HEK293T (cell line): ENCODE measurements around the gene RANBP10.

Experiments
- FOXA1 ChIP-seq: fragments of 450-650 bp; IDR thresholded peaks from 2 replicates; pipeline ENCODE4 v1.6.1; 2016; ENCODE audit warnings: mild to moderate bottlenecking
- FOXM1 ChIP-seq: fragments of 450-650 bp; IDR thresholded peaks from 2 replicates; pipeline ENCODE4 v1.6.1; 2017; ENCODE audit warnings: mild to moderate bottlenecking, borderline replicate concordance
- HDGF ChIP-seq: fragments of 450-650 bp; IDR thresholded peaks from 2 replicates; pipeline ENCODE4 v1.6.1; 2017; ENCODE audit warnings: antibody characterized with exemption, borderline replicate concordance
- NFRKB ChIP-seq: fragments of 450-650 bp; IDR thresholded peaks from 2 replicates; pipeline ENCODE4 v1.6.1; 2016; ENCODE audit warnings: mild to moderate bottlenecking, moderate library complexity
- PKNOX1 ChIP-seq: fragments of 450-650 bp; IDR thresholded peaks from 2 replicates; pipeline ENCODE4 v1.6.1; 2016
- SUZ12 ChIP-seq: fragments of 450-650 bp; IDR thresholded peaks from 2 replicates; pipeline ENCODE4 v1.6.1; 2016; ENCODE audit warnings: mild to moderate bottlenecking
- TARDBP ChIP-seq: fragments of 450-650 bp; IDR thresholded peaks from 2 replicates; pipeline ENCODE4 v1.6.1; 2016
- ZNF384 ChIP-seq: fragments of 450-650 bp; IDR thresholded peaks from 2 replicates; pipeline ENCODE4 v1.6.1; 2016

DNA sequence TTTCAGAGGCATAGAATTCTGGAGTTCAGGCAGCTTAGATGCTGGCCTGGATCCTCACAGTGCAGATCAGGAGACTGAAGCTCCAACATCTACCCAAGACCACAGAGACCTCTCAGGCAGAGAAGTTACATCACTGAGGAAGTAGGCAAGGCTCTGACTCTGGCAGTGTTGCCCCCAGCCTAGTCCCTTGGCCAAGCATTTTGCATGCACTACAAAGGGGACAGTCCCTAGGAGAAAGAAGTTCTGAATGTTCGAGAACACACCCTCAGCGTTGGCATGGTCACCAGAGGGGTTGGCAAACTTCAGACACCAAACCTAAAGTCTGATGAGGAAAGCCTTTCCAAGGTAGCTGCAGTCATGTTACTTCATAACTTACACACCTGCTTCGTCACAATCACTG lies 2.5 kb downstream of the RANBP10 start:
- TF ChIP-seq SUZ12 = no peak
- TF ChIP-seq ZNF384 = no peak
- TF ChIP-seq NFRKB = no peak
- no peak for TF ChIP-seq FOXA1
- TF ChIP-seq PKNOX1 = no peak
- no peak for TF ChIP-seq HDGF
- TF ChIP-seq FOXM1 = no peak
- TF ChIP-seq TARDBP = no peak
